ENCODE results near the gene WWC2. TPM values are rescaled to one million over a fixed set of nuclear protein-coding genes. Genes with fewer than 3 reads are reported as not detected.

WWC2 gene
- total RNA-seq, 1 experiment from 2014 or later, result 80.3 TPM

GRCh38 chr4:183080372-183081115, 18.5 kb upstream of the WWC2 start:
- intact Hi-C loops (cut with micrococcal nuclease; ENCODE audit: unreplicated experiment), result no loop called here
- Histone ChIP-seq H3K9me3 (ENCODE audit: control insufficient read depth, insufficient read depth, low read depth, low read length) (no peaks in the 10 kb centered on the region), H3K27ac (ENCODE audit: low read length) (no peak overlapping the region), H3K4me1 (ENCODE audit: control insufficient read depth, insufficient read depth, low read length) (no peaks in the 10 kb centered on the region), H3K27me3 (ENCODE audit: control insufficient read depth, insufficient read depth, low read length) (no peaks in the 10 kb centered on the region), H3K4me3 (ENCODE audit: low read depth in 2 of 2, low read length in 2 of 2) (no peak overlapping the region), H3K36me3 (ENCODE audit: control insufficient read depth, insufficient read depth, low read length) (no peaks in the 10 kb centered on the region)
- no TSS peak for BruUV-seq (replicated peaks)
- DNase-seq (ENCODE audit: low read depth, low spot score) (no peak), ATAC-seq (no peak)
- ChIA-PET POLR2A (interaction anchor here (0.7 kb wide), 1 partner anchor 1779 kb away, joined by 3 read pairs; no protein-coding TSS in a partner anchor), CTCF (no interaction called here)
- in situ Hi-C loops (cut with HindIII; ENCODE audit: low pct_unique_long_range_greater_than_20kb, low sequenced_read_pairs), result no loop called here
- TF ChIP-seq, protein P1, sequence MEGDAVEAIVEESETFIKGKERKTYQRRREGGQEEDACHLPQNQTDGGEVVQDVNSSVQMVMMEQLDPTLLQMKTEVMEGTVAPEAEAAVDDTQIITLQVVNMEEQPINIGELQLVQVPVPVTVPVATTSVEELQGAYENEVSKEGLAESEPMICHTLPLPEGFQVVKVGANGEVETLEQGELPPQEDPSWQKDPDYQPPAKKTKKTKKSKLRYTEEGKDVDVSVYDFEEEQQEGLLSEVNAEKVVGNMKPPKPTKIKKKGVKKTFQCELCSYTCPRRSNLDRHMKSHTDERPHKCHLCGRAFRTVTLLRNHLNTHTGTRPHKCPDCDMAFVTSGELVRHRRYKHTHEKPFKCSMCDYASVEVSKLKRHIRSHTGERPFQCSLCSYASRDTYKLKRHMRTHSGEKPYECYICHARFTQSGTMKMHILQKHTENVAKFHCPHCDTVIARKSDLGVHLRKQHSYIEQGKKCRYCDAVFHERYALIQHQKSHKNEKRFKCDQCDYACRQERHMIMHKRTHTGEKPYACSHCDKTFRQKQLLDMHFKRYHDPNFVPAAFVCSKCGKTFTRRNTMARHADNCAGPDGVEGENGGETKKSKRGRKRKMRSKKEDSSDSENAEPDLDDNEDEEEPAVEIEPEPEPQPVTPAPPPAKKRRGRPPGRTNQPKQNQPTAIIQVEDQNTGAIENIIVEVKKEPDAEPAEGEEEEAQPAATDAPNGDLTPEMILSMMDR (IDR thresholded peaks at IDR 0.05), result no peak
- no peak for TF ChIP-seq POLR2AphosphoS5 (IDR thresholded peaks at IDR 0.05; ENCODE audit: low read depth, low read length)
- TF ChIP-seq, protein P2, sequence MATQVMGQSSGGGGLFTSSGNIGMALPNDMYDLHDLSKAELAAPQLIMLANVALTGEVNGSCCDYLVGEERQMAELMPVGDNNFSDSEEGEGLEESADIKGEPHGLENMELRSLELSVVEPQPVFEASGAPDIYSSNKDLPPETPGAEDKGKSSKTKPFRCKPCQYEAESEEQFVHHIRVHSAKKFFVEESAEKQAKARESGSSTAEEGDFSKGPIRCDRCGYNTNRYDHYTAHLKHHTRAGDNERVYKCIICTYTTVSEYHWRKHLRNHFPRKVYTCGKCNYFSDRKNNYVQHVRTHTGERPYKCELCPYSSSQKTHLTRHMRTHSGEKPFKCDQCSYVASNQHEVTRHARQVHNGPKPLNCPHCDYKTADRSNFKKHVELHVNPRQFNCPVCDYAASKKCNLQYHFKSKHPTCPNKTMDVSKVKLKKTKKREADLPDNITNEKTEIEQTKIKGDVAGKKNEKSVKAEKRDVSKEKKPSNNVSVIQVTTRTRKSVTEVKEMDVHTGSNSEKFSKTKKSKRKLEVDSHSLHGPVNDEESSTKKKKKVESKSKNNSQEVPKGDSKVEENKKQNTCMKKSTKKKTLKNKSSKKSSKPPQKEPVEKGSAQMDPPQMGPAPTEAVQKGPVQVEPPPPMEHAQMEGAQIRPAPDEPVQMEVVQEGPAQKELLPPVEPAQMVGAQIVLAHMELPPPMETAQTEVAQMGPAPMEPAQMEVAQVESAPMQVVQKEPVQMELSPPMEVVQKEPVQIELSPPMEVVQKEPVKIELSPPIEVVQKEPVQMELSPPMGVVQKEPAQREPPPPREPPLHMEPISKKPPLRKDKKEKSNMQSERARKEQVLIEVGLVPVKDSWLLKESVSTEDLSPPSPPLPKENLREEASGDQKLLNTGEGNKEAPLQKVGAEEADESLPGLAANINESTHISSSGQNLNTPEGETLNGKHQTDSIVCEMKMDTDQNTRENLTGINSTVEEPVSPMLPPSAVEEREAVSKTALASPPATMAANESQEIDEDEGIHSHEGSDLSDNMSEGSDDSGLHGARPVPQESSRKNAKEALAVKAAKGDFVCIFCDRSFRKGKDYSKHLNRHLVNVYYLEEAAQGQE (IDR thresholded peaks at IDR 0.05; ENCODE audit: insufficient read depth in 1 of 2, low read depth in 2 of 2, low read length in 1 of 2), result no peak

GRCh38 chr4:183081116-183081469, 18.0 kb upstream of the WWC2 start:
- ChIA-PET POLR2A (no interaction called here), CTCF (no interaction called here)
- Histone ChIP-seq H3K4me3 (ENCODE audit: low read depth in 2 of 2, low read length in 2 of 2) (no peak overlapping the region), H3K36me3 (ENCODE audit: control insufficient read depth, insufficient read depth, low read length) (no peaks in the 10 kb centered on the region), H3K4me1 (ENCODE audit: control insufficient read depth, insufficient read depth, low read length) (no peaks in the 10 kb centered on the region), H3K27me3 (ENCODE audit: control insufficient read depth, insufficient read depth, low read length) (no peaks in the 10 kb centered on the region), H3K27ac (ENCODE audit: low read length) (no peak overlapping the region), H3K9me3 (ENCODE audit: control insufficient read depth, insufficient read depth, low read depth, low read length) (no peaks in the 10 kb centered on the region)
- ATAC-seq, result no peak
- TF ChIP-seq, protein P2 (IDR thresholded peaks at IDR 0.05; ENCODE audit: insufficient read depth in 1 of 2, low read depth in 2 of 2, low read length in 1 of 2), result no peak
- TF ChIP-seq, protein P1 (IDR thresholded peaks at IDR 0.05), result no peak
- no peak for TF ChIP-seq SIN3A (IDR thresholded peaks at IDR 0.05; ENCODE audit: borderline replicate concordance, insufficient read depth, low read depth, low read length)
- no peak for TF ChIP-seq POLR2AphosphoS5 (IDR thresholded peaks at IDR 0.05; ENCODE audit: low read depth, low read length)
- TF ChIP-seq TCF7L2 (IDR thresholded peaks at IDR 0.05; ENCODE audit: low read depth, low read length), result no peak
- intact Hi-C loops (cut with micrococcal nuclease; ENCODE audit: unreplicated experiment), result no loop called here
- in situ Hi-C loops (cut with HindIII; ENCODE audit: low pct_unique_long_range_greater_than_20kb, low sequenced_read_pairs), result no loop called here
- no peak for DNase-seq (ENCODE audit: low read depth, low spot score)
- no TSS peak for BruUV-seq (replicated peaks)
